Hematopoietic multipotent progenitor cell (in vitro differentiated cells): Measurements from ENCODE around the gene SAMSN1. TPM values are rescaled to one million over a fixed set of nuclear protein-coding genes. Genes with fewer than 3 reads are reported as not detected.
"Not testable (repeated sequence)": the region's sequence is repeated elsewhere in the genome, so short reads cannot be mapped to it uniquely, and the experiment has no call there.

Experiments used
- DNase-seq, 3 donors: peaks; one replicate each; pipeline ENCODE4 v3.0.0-alpha.2; 2011 to 2015; ENCODE audit warnings: low read depth in 2 of 3, low spot score in 2 of 3
- total RNA-seq: library from RNA; depleted of rRNA; stranded (reverse); fragments of >200 nt; gene quantifications from one replicate; pipeline ENCODE4 v1.2.3, GENCODE V29; 2012

SAMSN1 gene
- total RNA-seq, 1 donor = 10.0 TPM

DNA sequence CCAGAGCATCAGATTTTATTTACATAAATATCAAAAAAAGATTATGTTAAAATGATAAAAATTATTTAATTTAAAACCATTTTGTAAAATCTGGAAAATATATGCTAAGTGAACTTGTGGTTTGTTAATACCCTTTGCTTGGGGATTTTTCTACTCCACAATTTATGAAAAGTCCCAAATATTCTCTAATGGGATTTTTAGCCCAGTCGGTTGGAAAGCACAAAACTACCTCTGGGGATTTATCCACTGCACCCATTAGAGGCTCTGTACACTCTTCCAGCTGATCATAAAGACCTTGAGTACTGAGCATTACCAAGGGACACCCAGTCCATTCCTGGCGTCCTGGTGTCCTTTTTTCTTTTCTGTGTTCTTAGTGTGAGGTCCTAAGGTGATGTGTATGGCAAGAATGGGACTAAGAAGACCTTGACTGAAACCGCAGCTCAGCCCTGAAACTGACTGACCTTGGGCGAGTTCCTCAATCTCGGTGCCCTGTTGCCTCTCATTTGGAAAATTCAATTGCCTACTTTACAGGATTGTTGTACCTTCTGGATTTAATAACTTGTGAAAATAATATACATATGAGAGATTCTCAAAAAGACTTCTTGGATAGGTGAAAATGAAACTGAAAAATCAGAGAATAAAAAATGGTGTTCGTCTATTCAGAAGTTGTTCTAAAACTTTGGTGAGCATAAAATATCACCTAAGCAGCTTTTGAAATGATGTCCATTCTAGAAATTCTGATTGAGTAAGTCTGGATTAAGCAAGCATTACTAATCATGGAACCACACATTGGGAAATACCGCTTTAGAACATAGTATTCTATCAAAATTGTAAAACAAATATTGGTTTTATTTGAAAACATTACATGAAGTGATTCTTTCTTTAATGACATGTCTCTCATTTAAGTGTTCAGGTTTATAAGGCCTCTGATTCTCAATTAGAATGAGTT, 21.5 kb upstream of the SAMSN1 start:
- DNase-seq = no peak

DNA sequence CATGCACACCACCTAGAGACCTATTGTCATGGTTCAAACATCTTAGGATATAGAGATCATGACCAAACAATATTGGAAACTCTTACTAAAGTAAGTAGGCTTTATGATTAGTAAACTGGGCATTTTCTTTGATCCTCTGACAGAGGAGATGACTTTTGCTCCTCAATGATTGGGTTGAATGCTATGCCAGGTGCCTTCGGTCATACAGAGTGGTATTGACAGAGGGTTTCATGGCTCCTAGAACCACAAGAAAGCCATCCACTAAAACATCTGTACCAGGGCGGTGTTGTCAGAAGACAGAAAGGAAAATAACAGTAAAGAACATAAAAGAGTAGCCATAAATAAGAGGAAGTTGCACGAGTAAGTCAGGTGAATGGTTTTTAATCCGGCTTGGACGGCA, 20.8 kb upstream of the SAMSN1 start:
- DNase-seq = no peak

DNA sequence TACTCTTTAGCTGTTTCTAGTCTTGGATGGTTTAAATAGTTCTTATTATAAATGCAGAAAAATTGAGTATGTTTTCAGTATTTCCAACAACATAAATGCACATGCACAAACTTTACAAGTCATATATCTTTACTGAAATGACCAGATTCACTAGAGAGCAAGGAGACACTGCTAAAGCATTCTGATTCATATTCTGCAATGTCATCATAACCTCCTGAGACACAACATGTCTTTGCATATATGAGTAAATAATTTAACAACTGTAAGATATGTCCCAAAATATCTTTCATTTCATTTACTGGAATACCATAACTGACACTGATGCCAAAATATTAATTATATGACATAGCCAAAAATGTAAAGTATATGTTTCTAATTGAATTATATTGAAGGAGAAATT, 16.8 kb upstream of the SAMSN1 start:
- no peak for DNase-seq

DNA sequence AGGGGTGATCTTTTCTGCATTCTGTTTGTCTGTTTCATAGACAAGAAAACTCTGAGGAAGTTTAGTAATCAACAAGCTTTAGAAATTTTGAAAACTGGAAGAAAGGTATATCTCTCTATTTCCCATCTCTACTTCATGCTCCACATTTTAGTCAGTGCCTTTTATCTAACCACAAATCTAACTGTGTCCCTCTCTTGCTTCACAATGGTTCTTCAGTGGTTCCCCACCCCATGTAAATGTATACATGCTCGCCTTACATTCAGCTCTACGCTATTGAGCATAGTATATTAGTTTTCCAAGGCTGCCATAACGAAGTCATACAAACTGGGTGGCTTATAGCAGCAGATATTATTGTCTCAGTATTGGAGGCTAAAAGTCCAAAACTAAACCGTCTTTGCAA, 14.4 kb upstream of the SAMSN1 start:
- no peak for DNase-seq

DNA sequence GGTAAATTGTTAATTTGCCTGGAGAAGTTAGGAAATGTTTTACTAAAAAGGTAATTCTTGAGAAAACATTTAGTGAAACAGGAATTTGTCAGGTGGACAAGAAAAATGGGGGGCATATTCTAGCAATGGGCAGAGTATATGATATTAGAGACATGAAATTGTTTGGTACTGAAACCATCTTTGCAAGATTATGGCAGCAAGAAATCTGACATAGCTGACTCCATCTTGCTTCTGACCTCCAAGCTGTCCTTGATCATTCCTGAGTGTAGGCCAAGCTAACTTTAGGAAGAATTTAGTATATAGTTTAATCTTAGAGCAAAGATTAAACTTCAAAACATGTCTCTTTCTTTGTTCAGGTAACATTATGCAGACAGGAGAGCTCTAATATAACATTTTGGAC, 14.0 kb upstream of the SAMSN1 start:
- DNase-seq = no peak

DNA sequence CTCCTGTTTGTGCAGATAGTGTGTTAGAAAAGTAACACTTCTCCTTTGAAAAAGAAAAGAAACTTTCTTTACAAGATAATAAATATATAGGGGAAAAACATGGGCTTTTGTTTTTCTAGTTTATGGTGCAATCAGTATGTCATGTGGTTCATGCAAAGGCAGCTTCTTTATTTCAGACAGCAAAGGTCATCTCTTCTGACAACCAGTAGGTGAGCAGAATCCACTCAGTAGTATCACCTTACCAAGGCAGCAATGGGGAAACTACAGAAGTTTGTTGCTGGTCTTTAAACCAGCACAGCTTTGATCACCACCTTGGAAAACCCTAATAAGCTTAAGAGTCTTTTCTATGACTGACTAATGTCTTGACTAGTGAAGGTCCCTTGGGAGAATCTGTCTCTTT, 13.0 kb upstream of the SAMSN1 start:
- no peak for DNase-seq

DNA sequence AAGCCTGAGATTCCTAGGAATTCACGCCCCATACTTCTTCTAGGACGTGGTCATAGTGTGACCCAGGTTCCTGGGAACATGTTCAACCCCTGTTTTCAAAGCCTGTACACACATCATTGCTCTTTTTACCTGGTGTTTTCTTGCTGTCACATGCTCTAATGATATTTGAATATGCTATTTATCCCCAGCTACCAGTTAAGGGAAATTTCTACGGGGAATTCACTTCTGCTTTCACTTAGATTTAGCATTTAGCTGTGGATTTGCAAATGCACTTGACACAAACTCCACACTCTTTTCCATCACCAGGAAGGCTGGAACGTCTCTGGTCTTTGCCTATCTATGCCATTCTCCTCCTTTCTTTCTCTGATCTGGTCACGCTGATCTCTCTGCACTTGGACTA, 11.3 kb upstream of the SAMSN1 start:
- DNase-seq = no peak

DNA sequence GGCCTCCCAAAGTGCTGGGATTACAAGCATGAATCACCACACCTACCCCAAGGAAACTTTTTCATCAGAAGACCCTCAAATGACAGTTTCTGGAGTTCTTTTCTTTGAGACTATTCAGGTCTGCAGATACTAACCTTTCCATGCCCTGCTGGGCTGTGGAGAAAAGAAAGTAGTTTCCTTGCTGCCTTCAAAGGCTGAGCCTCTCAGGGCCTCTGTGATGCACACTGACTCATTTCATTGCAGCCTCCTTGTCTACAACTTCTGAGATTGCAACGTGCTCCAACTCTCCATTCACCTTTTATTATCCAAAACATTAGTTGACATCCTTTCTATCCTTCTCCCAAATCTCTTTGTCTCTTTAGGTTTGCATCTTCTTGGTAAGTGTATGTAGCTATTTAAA, 8.8 kb upstream of the SAMSN1 start:
- no peak for DNase-seq

DNA sequence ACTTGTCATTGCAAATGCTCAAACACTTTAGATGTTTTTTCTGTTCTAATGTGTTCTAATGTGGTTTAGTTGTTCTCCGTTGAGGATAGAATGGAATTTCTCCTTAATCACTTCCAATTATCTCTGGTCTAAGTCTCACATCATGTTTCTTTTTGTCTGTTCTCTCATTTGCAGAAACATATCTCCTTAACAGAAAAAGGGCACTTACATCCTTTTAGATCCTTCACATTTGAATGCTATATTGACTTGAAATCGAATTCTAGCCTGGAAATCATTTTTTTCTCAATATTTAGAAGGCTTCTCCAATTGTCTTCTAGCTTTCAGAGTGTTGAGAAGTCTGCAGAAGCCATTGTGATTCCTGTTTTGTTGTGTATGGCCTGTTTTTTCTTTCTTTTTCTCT, 7.3 kb upstream of the SAMSN1 start:
- DNase-seq = no peak

DNA sequence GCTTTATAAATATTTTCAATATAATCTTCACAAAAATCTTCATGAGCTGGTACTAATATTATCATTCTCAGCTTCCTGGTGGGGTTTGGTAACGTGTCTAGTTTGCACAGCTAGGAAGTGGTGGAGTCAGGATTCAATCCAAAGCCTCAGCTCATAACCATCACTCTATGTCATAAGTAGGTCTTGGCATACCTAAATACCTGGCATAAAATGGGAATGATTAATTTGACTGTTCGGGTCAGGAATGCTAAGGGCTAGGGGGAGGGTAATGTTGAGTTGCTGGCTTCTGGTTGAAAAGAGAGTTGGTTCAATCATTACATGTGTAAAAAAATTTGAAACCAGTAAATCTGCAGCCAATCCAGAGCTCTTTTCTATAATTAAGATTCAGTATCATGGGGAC, 5.6 kb upstream of the SAMSN1 start:
- DNase-seq = no peak

DNA sequence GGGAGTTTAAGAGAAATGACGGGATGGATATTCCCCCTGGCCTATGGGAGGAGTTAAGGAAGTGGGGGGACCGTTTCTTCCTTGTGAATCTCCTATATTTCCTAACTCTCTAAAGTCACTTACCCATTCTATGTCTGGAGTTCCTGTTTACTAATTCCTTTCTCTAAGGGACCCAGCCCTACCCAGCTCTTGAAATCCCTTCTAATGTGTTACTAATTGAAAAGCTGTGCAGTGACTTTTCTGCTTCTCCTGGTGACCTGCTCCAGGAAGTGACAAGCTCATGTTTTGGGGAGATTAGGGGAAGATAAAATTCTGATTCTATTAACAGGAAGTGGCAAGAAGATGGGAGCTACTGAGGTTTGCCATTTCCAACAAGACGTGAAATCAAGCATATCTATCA, 4.0 kb upstream of the SAMSN1 start:
- DNase-seq = peak in 2 of 3 donors; percentile 61 to 80

DNA sequence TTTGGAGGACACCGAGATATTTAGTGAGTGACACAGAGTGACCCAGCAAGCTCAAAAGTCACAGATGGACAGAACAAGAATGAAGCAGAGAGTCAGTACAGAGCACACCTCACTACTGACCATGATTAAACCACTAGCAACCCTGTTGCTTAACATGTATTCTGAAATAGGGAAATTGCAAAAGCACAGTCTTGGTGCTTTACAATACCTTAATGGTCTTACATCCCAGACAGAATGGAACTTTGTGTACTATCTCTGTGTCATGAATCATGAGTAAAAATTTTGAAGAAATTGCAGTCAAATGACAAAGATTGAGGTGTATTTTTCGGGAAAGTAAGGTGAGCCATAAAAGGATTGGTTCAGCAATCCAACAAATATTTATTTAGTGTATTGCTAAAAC, 2.7 kb upstream of the SAMSN1 start:
- no peak for DNase-seq

DNA sequence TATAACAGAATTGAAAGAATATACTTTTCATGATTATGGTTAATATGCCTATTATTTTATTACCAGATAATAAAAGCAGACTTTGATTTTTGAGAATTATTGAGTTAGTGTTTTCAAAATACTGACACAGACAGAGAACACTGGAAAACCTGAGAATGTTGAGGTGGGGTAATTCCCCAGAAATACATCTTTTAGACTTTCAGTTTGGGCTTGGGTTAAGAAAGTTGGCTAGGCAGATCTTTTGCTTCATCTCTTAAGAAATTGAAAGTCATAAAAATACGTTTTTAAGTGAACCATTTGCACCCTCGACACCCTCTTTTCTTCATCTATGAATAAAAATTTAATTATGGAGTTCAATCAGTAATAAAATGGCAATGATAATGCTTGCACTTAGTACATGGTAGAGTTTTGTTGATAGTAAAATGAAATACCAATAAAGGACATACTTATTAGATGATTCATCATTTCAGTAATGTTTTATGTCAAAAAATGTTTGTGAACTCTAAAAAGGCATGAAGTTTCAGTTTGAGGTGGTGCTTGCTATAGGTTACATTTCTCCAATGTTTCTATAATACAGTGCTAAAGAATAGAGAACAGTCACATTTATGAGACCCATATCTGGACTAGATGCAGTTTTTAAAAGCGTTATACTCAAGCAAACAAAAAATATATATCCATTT, 1.9 kb upstream of the SAMSN1 start:
- DNase-seq = no peak

DNA sequence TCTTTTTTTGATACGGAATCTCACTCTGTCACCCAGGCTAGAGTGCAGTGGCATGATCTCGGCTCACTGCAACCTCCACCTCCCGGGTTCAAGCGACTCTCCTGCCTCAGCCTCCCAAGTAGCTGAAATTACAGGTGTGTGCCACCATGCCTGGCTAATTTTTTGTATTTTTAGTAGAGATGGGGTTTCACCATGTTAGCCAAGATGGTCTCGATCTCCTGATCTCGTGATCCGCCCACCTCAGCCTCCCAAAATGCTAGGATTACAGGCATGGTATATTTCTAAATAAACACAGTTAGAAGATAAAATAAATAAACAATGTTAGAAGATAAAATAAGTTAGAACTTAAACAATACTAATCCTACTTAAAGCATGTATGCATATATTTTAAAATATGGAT, 604 bp upstream of the SAMSN1 start:
- DNase-seq = not testable (repeated sequence)

DNA sequence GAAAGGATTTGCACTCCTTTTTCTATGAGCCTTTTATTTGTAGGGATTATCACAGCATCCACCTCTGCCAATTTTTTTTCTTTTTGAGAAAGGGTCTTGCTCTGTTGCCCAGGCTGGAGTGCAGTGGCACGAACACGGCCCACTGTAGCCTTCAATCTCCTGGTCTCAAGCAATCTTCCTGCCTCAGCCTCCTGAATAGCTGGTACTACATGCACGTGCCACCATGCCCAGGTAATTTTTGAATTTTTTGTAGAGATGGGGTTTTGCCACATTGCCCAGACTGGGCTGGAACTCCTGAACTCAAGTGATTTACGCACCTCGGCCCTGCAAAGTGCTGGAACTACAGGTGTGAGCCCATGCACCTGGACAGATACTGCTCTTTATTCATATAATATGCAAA, 2.1 kb downstream of the SAMSN1 start:
- DNase-seq = no peak

DNA sequence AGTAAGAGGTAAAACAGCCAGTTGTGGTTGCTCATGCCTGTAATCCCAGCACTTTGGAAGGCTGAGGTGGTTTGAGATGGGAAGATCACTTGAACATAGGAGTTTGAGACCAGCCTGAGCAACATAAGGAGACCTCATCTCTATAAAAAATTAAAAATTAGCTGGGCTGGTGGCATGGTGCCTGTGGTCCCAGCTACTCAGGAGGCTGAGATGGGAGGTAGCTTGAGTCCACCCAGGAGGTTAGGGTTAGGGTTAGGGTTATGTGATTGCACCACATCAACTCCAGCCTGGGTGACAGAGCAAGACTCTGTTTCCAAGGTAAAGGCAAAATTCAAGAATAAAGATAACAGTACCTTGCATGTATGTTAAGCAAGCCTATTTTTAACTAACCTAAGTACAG, 3.5 kb downstream of the SAMSN1 start:
- no peak for DNase-seq

DNA sequence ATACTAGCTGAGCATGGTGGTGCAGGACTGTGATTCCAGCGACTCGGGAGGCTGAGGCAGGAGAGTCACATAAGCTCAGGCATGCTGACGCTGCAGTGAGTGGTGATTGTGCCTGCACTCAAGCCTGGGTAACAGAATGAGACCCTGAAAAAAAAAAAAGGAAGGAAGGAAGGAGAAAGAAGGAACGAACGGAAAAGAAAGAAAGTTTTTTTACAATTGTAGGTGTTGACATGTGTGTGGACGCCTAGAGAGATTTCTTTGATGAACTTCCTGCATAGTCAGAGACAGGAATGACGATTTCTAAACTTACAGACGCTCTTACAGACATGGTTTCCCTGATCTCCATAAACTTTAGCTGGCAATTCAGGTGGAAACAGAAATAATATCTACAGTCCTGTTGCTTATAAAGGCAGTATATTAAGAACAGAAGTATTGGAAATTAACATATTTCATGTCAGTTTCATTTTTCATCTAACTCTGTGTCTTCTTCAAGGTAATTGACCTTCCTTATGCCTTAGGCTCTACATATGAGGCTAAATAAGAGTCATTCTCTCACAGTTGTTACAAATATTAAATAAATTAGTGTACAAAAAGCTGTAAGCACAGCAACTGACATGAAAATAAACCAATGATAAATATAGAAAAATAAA, 4.1 kb downstream of the SAMSN1 start:
- DNase-seq = peak in 1 of 3 donors; percentile 28

DNA sequence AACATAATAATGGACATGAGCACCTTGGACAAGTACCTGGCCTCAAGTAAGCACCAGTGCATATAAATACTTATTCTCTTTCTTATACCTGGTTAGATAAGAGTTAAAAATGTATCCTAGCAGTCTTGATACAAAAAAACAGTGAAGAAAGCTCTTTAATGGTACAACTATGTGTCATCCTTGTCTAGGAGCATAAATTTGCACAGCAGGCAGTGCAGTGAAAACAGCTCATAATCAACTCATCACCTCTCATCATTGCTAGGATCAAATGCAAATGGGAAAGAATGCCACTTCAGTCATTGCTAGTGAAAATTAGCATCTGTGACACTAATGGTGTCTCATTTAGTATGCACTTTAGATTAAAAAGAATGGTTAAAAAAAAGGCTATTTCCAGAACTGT, 7.6 kb downstream of the SAMSN1 start:
- DNase-seq = no peak

DNA sequence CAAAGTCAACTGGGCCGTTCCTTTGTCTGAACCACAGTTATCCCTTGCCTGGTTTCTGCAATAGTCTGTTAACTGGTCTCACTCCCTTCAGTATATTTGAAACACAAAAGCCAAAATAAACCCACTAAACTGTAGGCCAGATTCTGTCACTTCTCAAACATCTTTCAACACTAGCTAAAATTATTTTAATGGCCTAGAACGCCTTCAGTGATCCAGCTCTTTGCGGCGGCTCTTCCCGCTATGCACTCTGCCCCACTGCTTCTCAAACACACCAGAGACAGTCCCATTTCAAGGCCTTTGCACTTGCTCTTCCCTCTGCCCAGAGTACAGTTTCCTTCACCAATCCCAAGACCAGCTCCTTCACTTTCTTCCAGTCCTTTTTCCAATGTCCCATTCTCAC, 9.2 kb downstream of the SAMSN1 start:
- no peak for DNase-seq

DNA sequence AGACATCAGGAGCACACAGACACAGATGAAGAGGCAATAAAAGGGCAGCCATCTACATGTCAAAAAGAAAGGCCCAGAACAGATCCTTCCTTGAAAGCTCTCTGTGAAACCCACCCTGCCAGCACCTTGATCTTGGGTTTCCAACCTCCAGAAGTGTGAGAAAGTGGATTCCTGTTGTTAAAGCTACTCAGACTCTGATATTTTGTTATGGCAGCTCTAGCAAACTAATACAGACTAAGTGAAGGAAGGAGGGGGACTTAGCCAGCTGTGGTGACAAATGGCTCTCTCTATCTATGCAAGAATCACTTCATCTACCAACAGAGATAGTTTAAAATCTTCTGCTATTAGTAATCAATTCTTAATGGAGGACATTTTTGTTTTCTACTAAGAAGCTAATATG, 10.4 kb downstream of the SAMSN1 start:
- DNase-seq = no peak

DNA sequence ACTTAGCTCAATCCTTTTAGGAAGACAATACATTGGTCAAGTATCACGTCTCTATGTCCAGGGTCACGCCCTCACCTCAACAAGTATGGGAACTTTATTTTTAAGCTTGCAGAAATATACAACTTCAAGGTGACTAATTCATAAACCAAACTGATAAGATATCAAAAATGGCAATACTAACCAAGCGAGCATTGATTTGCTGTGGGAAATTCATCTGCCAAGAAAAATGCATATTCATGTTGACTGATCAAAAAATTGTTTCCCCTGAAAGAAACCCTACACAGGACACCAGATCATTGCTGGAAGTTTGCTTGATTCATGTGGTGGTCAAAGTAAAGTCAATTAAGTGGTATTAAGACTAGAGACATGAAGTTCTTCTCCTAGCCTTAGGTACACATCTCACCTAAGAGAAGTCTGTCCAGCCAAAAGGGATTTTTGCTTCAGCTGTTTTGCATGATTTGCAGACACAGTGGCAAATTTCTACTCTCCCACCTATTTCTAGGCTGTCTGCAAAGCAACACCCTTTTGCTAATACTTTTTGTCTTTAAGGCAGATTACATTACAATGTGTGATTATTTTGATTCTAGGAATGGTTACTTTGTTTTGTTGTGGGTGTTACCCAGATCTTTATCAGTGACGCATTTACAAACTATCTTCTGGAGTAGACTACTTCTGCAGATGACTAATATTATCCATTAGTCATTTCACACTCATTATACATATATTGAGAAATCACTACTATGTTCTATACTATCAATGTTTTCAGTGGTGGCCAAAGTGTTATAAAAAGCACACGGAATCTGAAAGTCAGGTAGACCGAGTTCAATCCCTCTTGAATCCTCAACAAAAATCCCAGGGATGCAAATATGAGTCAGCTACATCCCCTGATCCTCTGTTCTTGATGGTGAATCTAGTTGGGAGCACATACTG, 12.4 kb downstream of the SAMSN1 start:
- DNase-seq = peak in 2 of 3 donors; percentile 14 to 41
